ENCODE results near the gene LENEP. TPM values are rescaled to one million over a fixed set of nuclear protein-coding genes. Genes with fewer than 3 reads are reported as not detected.

LENEP gene
- total and polyA plus RNA-seq, 2 donors = 0.09 to 0.16 TPM

DNA sequence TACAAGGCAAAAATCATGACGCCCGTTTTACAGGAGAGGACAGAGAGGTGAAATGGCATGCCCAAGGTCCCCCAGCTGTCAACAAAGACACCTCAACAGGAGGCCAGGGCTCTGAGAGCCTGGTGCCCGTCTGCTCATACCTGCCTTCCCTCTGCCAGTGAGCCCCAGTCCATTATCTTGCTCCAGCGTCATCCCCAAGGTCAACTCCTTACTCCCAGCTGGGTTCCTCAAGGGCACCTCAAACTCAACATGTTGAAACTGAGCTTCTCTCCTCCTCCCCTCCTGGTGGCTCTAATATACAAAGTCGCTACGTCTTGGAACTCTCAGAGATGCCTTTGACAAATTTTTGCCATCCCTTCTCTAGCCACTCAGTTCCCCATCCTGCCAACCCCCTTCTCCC is 40.7 kb upstream of the LENEP start:
- no peak for DNase-seq (ENCODE audit: low read depth in 6 of 9, low spot score in 9 of 9)
- Histone ChIP-seq H3K27ac (ENCODE audit: low read depth in 1 of 2, low read length in 1 of 2) (peak overlapping the region; percentile 38 to 62), H3K36me3 (ENCODE audit: control insufficient read depth in 2 of 2, insufficient read depth in 2 of 2, low read length in 1 of 2) (peaks cover 40 to 47% of the 10 kb centered on the region in 2 donors), H3K27me3 (ENCODE audit: control insufficient read depth in 2 of 2, insufficient read depth in 1 of 2, low read length in 1 of 2) (no peaks in the 10 kb centered on the region), H3K4me1 (ENCODE audit: control insufficient read depth in 2 of 2, insufficient read depth in 2 of 2, low read length in 2 of 2) (peaks cover 41 to 63% of the 10 kb centered on the region in 2 donors), H3K4me3 (ENCODE audit: low read length in 2 of 2) (no peak overlapping the region), H3K9me3 (ENCODE audit: control insufficient read depth in 2 of 2, insufficient read depth in 1 of 2, low read length in 1 of 2) (no peaks in the 10 kb centered on the region)
- WGBS = 89% methylated on average over 6 of the region's 6 CpGs

DNA sequence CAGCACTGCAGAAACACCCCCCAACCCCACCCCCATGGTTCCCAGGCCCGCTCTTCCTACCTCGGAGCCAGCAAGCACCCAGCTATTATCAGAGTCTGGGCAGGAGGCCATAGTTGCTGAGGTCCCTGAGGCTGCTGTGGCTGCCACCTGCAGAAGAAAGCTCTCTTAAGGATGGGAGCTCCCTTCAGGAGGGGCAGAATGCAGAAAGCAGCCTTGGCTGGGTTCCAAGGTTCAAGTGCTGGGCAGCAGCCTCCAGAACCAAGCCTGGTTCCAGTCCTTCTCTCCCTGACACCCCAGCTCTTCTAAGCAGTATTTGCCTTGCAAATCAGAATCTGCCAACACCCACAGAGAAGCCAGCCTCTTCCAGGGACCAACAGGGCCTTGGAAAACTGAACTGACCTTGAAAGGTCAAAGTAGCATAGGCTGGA is 39.8 kb upstream of the LENEP start:
- Histone ChIP-seq H3K36me3 (ENCODE audit: control insufficient read depth in 2 of 2, insufficient read depth in 2 of 2, low read length in 1 of 2) (peaks cover 34 to 47% of the 10 kb centered on the region in 2 donors), H3K4me3 (ENCODE audit: low read length in 2 of 2) (peak overlapping the region; percentile 57 to 70), H3K27ac (ENCODE audit: low read depth in 1 of 2, low read length in 1 of 2) (peak overlapping the region; percentile 34 to 54), H3K9me3 (ENCODE audit: control insufficient read depth in 2 of 2, insufficient read depth in 1 of 2, low read length in 1 of 2) (no peaks in the 10 kb centered on the region), H3K27me3 (ENCODE audit: control insufficient read depth in 2 of 2, insufficient read depth in 1 of 2, low read length in 1 of 2) (no peaks in the 10 kb centered on the region), H3K4me1 (ENCODE audit: control insufficient read depth in 2 of 2, insufficient read depth in 2 of 2, low read length in 2 of 2) (peaks cover 41 to 68% of the 10 kb centered on the region in 2 donors)
- DNase-seq (ENCODE audit: low read depth in 6 of 9, low spot score in 9 of 9) = no peak
- WGBS = 63% methylated on average over 2 of the region's 2 CpGs

DNA sequence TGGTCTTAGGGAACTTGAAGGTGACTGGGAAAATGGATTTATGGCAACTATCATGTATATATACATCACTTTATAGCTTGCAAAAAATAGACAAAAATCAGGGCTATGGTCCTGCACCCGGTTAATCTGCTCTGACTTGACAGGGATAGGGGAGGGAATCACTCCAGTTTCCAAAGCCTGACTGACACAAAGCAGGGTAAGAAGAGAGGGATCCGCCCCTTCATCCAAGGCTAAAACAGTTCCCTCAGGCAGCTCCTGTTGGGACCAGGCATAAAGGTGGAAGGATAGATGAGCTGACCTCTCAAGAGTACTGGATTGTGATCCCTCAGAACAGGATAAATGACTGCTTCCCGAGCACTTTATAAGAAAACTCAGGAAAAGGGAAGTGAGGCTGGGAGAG is 38.8 kb upstream of the LENEP start:
- peaks cover 35 to 48% of the 10 kb centered on the region in 2 donors for H3K36me3 ChIP-seq (ENCODE audit: control insufficient read depth in 2 of 2, insufficient read depth in 2 of 2, low read length in 1 of 2)
- DNase-seq (ENCODE audit: low read depth in 6 of 9, low spot score in 9 of 9) = no peak
- H3K9me3 ChIP-seq (ENCODE audit: control insufficient read depth in 2 of 2, insufficient read depth in 1 of 2, low read length in 1 of 2) = no peaks in the 10 kb centered on the region
- peaks cover 41 to 68% of the 10 kb centered on the region in 2 donors for H3K4me1 ChIP-seq (ENCODE audit: control insufficient read depth in 2 of 2, insufficient read depth in 2 of 2, low read length in 2 of 2)
- peak overlapping the region; percentile 72 to 99 for H3K27ac ChIP-seq (ENCODE audit: low read depth in 1 of 2, low read length in 1 of 2)
- H3K27me3 ChIP-seq (ENCODE audit: control insufficient read depth in 2 of 2, insufficient read depth in 1 of 2, low read length in 1 of 2) = no peaks in the 10 kb centered on the region
- WGBS = 71% methylated on average over 3 of the region's 3 CpGs
- peak overlapping the region; percentile 57 to 70 for H3K4me3 ChIP-seq (ENCODE audit: low read length in 2 of 2)

DNA sequence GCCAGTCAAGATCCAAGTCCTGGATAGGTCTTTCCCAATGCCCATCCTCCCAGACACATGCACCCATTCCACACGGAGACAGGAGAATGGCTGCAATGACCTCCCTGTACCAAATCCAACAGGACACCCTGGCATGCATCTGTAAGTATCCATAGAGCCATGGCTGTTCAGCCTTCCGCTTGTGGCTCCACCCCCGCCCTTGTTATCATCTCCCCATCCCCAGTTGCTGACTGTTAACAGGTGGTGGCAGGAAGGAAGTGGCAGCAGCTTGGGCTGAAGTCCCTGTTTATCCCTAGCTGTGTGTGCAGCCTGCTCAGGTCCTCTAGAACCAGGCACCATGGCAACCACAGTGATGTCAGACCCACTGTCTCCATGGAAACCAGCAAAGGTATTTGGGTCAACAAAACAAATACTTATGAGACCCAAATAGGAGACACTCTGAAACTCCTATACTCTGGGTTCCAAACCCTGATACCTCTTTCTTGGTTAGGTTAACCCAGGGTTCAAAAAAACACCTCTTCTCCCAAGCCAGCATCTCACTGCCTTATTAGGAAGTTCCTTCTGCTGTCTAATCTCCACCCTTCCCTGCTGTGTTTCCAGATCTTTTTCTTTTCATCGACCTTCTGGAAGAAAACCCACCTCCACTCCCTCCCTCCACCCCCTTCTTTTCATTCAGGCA is 38.2 kb upstream of the LENEP start:
- H3K27me3 ChIP-seq (ENCODE audit: control insufficient read depth in 2 of 2, insufficient read depth in 1 of 2, low read length in 1 of 2) = no peaks in the 10 kb centered on the region
- H3K4me1 ChIP-seq (ENCODE audit: control insufficient read depth in 2 of 2, insufficient read depth in 2 of 2, low read length in 2 of 2) = peaks cover 43 to 70% of the 10 kb centered on the region in 2 donors
- H3K4me3 ChIP-seq (ENCODE audit: low read length in 2 of 2) = peak overlapping the region; percentile 57 to 70
- DNase-seq (ENCODE audit: low read depth in 6 of 9, low spot score in 9 of 9) = peak; percentile 71 to 96 (median 89)
- peak overlapping the region; percentile 92 to 99 for H3K27ac ChIP-seq (ENCODE audit: low read depth in 1 of 2, low read length in 1 of 2)
- under 1% methylated on average over 4 of the region's 4 CpGs for WGBS
- peaks cover 35 to 50% of the 10 kb centered on the region in 2 donors for H3K36me3 ChIP-seq (ENCODE audit: control insufficient read depth in 2 of 2, insufficient read depth in 2 of 2, low read length in 1 of 2)
- H3K9me3 ChIP-seq (ENCODE audit: control insufficient read depth in 2 of 2, insufficient read depth in 1 of 2, low read length in 1 of 2) = no peaks in the 10 kb centered on the region

DNA sequence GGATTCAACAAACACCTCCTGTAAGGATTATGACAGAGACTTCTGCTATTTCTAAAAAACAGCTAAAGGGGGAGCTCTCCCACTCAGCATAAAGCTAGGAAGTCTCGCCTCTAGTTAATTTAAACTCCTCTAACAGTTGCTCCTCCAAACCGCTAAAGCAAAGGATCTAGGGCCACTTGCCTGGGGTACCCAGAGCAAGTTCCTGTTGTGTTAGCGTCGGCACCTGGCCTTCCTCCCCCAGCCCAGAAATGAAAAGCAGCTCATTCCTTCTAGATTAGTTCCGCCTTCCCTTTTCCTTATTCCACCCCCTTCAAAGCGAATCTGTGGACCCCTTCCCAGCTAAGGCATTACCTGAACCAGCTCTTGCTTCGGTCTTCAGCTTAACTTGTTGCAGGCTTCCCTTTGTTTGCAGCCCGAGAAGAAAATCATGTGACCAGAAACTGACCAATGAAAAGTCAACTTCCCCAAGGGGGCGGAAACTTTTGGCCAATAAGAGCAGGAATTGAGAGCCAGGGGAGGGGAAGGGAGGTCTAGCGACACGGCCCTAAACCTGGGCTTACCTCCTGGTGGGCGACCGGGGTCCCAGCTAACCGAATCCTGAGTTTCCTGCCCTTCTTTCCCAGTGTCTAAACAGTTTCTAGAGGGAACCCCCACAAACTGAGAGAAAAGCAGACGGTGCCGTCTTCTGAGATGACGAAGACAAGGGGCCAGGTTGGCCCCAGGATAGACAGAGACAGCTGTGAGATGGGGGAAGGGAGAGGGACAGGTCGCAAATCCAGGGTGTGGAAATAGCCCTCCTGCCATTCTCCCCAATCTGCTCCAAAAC is 37.5 kb upstream of the LENEP start, which contains the start of gene PBXIP1:
Gene PBXIP1, minus strand, starts transcription at position 382 of the 826 bp plus-strand sequence. CDS start 2,378 bp downstream, outside the sequence.
- peaks cover 50 to 76% of the 10 kb centered on the region in 2 donors for H3K4me1 ChIP-seq (ENCODE audit: control insufficient read depth in 2 of 2, insufficient read depth in 2 of 2, low read length in 2 of 2)

DNA sequence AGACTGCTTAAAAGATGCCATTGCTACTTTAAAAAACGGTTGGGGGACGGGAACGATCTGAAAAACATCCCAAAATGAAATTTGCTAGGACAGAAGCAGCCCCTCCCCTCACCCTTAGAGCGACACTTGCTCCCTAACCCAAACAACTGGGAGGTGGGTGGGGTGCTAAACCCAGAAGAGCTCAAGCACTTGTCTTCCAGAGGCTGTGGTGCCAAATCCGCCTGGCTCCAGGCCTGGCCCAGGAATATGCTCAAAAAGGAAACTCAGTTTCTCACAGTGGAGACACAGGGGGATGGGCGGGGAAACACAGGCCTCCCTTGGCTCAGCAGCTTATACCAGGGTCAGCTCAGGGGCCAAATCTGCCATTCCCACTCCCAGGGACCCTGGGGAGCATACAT is 36.8 kb upstream of the LENEP start:
- Histone ChIP-seq H3K27ac (ENCODE audit: low read depth in 1 of 2, low read length in 1 of 2) (peak overlapping the region; percentile 92 to 99), H3K4me1 (ENCODE audit: control insufficient read depth in 2 of 2, insufficient read depth in 2 of 2, low read length in 2 of 2) (peaks cover 48 to 72% of the 10 kb centered on the region in 2 donors), H3K36me3 (ENCODE audit: control insufficient read depth in 2 of 2, insufficient read depth in 2 of 2, low read length in 1 of 2) (peaks cover 22 to 36% of the 10 kb centered on the region in 2 donors), H3K4me3 (ENCODE audit: low read length in 2 of 2) (peak overlapping the region; percentile 57 to 70), H3K9me3 (ENCODE audit: control insufficient read depth in 2 of 2, insufficient read depth in 1 of 2, low read length in 1 of 2) (peaks cover 0 to 2% of the 10 kb centered on the region in 2 donors), H3K27me3 (ENCODE audit: control insufficient read depth in 2 of 2, insufficient read depth in 1 of 2, low read length in 1 of 2) (no peaks in the 10 kb centered on the region)
- no peak for DNase-seq (ENCODE audit: low read depth in 6 of 9, low spot score in 9 of 9)
- WGBS = 46% methylated on average over 6 of the region's 6 CpGs

More for the DNA sequence above, 37.5 kb upstream of the LENEP start, which contains the start of gene PBXIP1:
- H3K4me3 ChIP-seq (ENCODE audit: low read length in 2 of 2) = peak within 1 kb of the TSS; percentile 57 to 70
- no peaks in the 10 kb centered on the region for H3K27me3 ChIP-seq (ENCODE audit: control insufficient read depth in 2 of 2, insufficient read depth in 1 of 2, low read length in 1 of 2)
- peaks cover 28 to 42% of the 10 kb centered on the region in 2 donors for H3K36me3 ChIP-seq (ENCODE audit: control insufficient read depth in 2 of 2, insufficient read depth in 2 of 2, low read length in 1 of 2)
- WGBS = under 1% methylated on average over 18 of the region's 18 CpGs
- peak; percentile 86 to 99 (median 97) for DNase-seq (ENCODE audit: low read depth in 6 of 9, low spot score in 9 of 9)
- H3K27ac ChIP-seq (ENCODE audit: low read depth in 1 of 2, low read length in 1 of 2) = peak within 1 kb of the TSS; percentile 92 to 99
- no peaks in the 10 kb centered on the region for H3K9me3 ChIP-seq (ENCODE audit: control insufficient read depth in 2 of 2, insufficient read depth in 1 of 2, low read length in 1 of 2)

DNA sequence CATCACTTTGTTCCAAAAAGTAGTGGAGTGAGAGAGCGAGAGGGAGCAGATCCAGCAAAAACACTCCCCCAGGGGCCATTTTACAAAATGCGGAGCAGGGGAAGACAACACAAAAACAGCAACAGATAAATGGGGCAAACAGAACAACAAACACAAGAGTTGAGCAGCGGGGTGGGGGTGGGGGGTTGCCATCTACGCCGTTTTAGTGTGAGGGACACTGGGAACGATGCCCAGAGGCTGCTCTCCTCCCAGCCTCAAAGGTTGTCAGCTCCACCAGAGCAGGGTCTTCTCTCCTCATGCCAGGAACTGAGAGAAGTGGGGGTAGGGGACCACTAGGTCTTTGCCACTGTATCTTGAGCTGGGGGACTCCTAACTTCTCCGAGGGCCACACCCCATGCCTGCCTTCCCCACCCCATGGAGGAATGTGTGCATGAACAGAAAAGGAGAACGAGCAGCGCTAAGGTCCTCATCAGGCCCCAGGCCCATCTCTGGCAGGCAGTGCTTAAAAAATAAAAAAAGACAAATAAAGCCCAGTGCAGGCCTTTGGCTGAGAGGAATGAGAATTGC is 36.2 kb upstream of the LENEP start:
- Histone ChIP-seq H3K9me3 (ENCODE audit: control insufficient read depth in 2 of 2, insufficient read depth in 1 of 2, low read length in 1 of 2) (peaks cover 0 to 5% of the 10 kb centered on the region in 2 donors), H3K27me3 (ENCODE audit: control insufficient read depth in 2 of 2, insufficient read depth in 1 of 2, low read length in 1 of 2) (no peaks in the 10 kb centered on the region), H3K27ac (ENCODE audit: low read depth in 1 of 2, low read length in 1 of 2) (peak overlapping the region in 1 of 2 donors; percentile 99), H3K4me3 (ENCODE audit: low read length in 2 of 2) (no peak overlapping the region), H3K4me1 (ENCODE audit: control insufficient read depth in 2 of 2, insufficient read depth in 2 of 2, low read length in 2 of 2) (peaks cover 41 to 67% of the 10 kb centered on the region in 2 donors), H3K36me3 (ENCODE audit: control insufficient read depth in 2 of 2, insufficient read depth in 2 of 2, low read length in 1 of 2) (peaks cover 18 to 32% of the 10 kb centered on the region in 2 donors)
- DNase-seq (ENCODE audit: low read depth in 6 of 9, low spot score in 9 of 9) = no peak
- 90% methylated on average over 9 of the region's 9 CpGs for WGBS

DNA sequence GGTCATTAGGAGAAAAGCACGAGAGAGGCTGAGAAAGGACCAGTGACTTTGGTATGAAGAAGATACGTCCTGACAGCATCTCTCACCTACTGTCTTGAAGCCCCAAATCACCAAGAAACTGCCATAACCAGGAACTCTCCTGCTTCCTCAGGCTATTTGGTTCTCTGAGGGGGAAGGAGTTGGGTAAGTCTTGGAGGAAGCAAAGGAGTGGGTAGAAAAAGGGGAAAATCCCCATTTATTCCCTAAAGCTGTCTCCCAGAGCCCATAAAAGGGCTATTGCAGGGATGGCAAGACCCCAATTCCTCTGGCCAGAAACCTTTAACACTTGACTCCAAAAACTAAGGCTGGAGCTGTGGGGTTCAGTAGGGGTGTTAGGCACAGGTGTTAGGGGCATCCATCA is 35.4 kb upstream of the LENEP start:
- Histone ChIP-seq H3K27me3 (ENCODE audit: control insufficient read depth in 2 of 2, insufficient read depth in 1 of 2, low read length in 1 of 2) (no peaks in the 10 kb centered on the region), H3K9me3 (ENCODE audit: control insufficient read depth in 2 of 2, insufficient read depth in 1 of 2, low read length in 1 of 2) (peaks cover 0 to 5% of the 10 kb centered on the region in 2 donors), H3K36me3 (ENCODE audit: control insufficient read depth in 2 of 2, insufficient read depth in 2 of 2, low read length in 1 of 2) (peaks cover 16 to 32% of the 10 kb centered on the region in 2 donors), H3K4me1 (ENCODE audit: control insufficient read depth in 2 of 2, insufficient read depth in 2 of 2, low read length in 2 of 2) (peaks cover 33 to 66% of the 10 kb centered on the region in 2 donors), H3K4me3 (ENCODE audit: low read length in 2 of 2) (no peak overlapping the region), H3K27ac (ENCODE audit: low read depth in 1 of 2, low read length in 1 of 2) (no peak overlapping the region)
- 97% methylated on average over 2 of the region's 2 CpGs for WGBS
- no peak for DNase-seq (ENCODE audit: low read depth in 6 of 9, low spot score in 9 of 9)

All from thymus (tissue), 11 donors.